ENCODE measurements around the gene POLR3B.

DNA sequence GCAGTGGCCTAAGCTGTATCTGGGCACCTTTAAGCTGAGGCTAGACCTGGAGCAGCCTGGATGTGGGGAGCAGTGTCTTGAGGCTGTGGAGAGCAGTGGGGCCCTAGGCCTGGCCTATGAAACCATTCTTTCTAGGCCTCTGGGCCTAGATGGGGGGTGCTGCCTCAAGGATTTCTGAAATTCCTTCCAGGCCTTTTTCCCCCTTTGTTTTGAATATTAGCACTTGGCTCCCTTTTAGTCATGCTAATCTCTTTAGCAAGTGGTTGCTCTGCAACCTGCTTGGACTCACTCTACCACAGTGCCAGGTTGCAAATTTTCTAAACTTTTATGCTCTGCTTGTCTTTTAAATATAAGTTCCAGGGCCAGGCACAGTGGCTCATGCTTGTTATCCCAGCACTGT is 183.7 kb downstream of the POLR3B start:
- no peak for TF ChIP-seq CREB1 (IDR thresholded peaks at IDR 0.05; ENCODE audit: low read depth)
- no peak for TF ChIP-seq ESRRA (IDR thresholded peaks at IDR 0.05; ENCODE audit: low read length)
- TF ChIP-seq, protein P1, sequence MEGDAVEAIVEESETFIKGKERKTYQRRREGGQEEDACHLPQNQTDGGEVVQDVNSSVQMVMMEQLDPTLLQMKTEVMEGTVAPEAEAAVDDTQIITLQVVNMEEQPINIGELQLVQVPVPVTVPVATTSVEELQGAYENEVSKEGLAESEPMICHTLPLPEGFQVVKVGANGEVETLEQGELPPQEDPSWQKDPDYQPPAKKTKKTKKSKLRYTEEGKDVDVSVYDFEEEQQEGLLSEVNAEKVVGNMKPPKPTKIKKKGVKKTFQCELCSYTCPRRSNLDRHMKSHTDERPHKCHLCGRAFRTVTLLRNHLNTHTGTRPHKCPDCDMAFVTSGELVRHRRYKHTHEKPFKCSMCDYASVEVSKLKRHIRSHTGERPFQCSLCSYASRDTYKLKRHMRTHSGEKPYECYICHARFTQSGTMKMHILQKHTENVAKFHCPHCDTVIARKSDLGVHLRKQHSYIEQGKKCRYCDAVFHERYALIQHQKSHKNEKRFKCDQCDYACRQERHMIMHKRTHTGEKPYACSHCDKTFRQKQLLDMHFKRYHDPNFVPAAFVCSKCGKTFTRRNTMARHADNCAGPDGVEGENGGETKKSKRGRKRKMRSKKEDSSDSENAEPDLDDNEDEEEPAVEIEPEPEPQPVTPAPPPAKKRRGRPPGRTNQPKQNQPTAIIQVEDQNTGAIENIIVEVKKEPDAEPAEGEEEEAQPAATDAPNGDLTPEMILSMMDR (IDR thresholded peaks at IDR 0.05 in 2 of 3, conservative IDR thresholded peaks at IDR 0.05 in 1 of 3; ENCODE audit: control insufficient read depth in 2 of 3, extremely low read depth in 1 of 3, insufficient read depth in 1 of 3, low read depth in 3 of 3, low read length in 3 of 3) = no peak
- TF ChIP-seq SP1 (IDR thresholded peaks at IDR 0.05; ENCODE audit: low read depth, low read length) = no peak
- no peak for TF ChIP-seq POU2F2 (IDR thresholded peaks at IDR 0.05; ENCODE audit: borderline replicate concordance, low read depth, low read length)
- no peak for TF ChIP-seq ASH2L (IDR thresholded peaks at IDR 0.05; ENCODE audit: borderline replicate concordance, low read depth)
- no peak for TF ChIP-seq YBX1 (IDR thresholded peaks at IDR 0.05)
- TF ChIP-seq IKZF2 (IDR thresholded peaks at IDR 0.05) = no peak

Measured in GM12878 (cell line).